HG03575 (cell line): ENCODE data around the gene PARVB.

Source experiments
- ATAC-seq: cut with Tn5 transposase; IDR thresholded peaks from one replicate; pipeline ENCODE4 v1.9.1; 2021; ENCODE audit not compliant: unreplicated experiment, insufficient number of reproducible peaks, low FRiP score; ENCODE audit errors: extremely low read depth

PARVB gene

GRCh38 chr22:44182588-44183286 is 158.6 kb downstream of the PARVB start:
- ATAC-seq = no peak

- no peak for ATAC-seq
Observed at GRCh38 chr22:44183287-44183588, 159.1 kb downstream of the PARVB start.

DNA sequence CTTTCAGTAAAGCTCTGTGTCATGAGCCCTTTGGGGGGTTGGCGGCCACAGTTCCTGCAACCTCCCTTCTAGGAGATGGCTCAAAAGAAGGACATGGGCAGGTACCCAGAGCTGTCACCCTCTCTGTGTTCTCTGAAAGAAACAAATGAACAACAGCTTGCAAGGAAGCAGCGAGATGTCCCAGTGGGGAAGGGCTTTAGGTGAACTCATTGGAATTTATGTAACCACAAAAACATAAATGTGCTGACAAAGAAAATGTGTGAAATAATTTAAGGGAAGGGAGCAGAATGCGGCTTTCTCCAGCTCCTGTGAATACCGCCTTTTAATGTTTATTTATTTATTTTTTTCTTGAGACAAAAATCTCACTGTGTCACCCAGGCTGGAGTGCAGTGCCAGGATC is 159.9 kb downstream of the PARVB start:
- no peak for ATAC-seq

DNA sequence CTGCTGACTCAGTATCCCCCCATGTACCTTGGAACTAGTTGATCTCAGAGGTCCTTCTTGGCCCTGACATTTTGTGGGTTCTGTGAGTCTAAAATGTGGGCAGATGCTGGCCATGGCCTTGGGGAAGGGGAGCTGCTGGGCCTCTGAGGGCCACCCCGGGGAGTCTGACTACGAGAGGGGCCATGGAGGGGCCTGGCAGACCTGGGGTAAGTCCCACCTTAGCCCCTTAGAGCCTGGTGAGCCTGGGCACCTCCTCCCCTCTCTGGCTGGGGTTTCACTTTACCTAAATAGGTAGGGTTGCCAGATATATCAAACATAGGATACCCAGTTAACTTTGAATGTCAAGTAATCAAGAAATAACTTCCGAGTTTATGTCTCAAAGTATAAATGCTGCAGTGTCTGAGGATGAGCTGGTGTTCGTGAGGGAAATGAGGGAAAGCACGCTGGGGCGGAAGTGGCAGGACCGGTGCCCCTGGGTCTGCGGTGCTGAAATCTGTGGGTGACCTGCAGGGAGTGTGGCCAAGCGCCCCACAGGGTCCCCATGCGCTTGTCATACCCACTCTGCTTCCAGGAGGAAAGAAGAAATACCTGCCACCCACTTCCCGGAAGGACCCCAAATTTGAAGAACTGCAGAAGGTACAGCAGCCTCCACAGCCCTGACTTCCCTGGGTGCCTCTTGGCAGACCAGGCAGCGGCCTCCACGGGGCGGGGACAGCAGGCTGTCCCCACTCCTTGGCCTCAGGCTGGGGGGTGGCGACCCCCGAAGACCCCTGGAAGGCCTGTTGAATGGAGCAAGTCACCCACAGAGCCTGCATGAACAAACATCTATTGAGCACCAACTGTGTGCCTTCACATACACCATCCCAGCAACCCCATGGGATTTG is 161.4 kb downstream of the PARVB start:
- ATAC-seq = no peak

GRCh38 chr22:44186121-44186510 is 162.0 kb downstream of the PARVB start:
- ATAC-seq = no peak

DNA sequence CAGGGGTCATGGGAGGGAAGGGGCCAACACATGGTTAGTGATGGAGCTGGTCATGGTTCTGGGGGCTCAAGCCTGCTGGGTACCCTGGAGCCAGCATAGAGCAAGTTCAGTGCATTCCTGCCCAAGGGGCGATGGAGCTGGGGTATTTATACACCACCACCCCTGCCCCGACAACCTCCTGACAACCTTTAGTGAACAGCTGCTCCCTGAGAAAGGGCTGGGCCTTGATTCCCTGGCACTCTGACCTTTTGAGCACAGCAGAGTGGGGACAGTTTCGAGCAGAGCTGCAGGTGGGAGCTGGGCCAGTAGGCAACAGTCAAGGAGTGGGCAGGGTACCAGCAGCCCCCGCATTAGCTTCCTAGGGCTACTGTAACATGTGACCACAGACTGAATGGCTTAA is 162.6 kb downstream of the PARVB start:
- no peak for ATAC-seq

DNA sequence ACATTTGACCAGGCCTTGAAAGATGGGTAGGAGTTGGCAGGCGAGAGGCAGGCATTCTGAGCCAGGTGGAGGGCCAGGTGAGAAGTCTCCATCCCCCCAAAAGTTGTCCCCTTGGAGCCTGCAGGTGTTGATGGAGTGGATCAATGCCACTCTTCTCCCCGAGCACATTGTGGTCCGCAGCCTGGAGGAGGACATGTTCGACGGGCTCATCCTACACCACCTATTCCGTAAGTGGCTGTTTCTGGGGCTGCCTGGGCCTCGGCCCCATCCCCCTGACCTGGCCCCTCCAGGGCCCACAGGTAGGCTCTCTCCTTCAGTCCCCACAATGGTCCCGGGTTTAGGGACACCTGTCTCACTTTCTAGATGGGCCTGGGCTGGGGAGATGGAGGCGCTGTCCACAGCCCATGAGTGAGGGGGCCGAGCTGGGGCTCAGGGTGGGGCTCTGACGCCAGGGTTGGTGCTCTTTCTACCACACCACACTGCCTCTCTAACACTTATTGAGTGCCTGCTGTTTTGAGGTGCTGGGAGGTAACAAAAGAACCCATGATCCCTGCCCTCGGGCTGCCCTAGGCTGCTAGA is 163.6 kb downstream of the PARVB start:
- no peak for ATAC-seq

DNA sequence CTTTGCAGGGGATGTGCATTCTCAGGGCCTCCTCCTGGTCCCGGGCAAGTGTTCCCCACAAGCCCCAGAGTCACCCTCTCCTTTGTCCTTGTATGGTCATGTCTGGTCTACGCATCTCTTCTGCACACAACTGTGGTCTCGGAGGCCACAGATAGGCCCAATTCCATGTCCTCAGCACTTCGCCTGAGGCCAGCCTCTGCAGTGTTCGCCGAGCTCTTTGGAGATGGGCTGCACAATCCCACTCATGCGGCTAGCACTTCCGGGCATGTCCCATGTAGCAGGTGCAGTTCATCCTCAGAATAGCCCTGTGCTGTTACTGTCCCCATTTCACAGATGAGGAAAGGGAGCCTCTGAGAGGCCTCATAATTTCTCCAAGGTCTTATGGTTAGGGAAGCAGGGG is 164.2 kb downstream of the PARVB start:
- no peak for ATAC-seq

DNA sequence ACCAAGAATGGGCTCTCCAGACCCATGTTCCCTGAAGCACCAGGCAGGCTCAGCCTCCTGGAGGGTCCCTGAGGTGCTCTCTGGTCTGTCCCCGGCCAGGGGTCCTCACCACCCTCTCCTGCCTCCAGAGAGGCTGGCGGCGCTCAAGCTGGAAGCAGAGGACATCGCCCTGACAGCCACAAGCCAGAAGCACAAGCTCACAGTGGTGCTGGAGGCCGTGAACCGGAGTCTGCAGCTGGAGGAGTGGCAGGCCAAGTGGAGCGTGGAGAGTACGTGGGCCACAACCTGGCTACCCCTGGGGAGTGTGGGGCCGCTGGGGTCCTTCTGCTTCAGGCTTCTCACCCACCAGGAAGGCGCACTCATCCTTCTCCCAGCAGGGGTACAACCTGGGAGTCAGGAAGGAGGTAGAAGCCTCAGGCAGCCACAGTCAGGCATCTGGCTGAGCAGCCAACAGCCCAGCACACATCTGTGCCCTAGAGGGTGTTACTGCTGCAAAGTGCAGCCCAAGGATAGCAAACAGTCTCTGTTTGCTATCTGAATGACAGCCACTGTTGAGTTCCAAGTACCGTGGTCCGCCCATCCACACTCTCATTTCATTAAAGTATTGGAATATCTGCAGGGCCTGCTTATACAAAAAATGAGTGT is 165.0 kb downstream of the PARVB start:
- no peak for ATAC-seq

DNA sequence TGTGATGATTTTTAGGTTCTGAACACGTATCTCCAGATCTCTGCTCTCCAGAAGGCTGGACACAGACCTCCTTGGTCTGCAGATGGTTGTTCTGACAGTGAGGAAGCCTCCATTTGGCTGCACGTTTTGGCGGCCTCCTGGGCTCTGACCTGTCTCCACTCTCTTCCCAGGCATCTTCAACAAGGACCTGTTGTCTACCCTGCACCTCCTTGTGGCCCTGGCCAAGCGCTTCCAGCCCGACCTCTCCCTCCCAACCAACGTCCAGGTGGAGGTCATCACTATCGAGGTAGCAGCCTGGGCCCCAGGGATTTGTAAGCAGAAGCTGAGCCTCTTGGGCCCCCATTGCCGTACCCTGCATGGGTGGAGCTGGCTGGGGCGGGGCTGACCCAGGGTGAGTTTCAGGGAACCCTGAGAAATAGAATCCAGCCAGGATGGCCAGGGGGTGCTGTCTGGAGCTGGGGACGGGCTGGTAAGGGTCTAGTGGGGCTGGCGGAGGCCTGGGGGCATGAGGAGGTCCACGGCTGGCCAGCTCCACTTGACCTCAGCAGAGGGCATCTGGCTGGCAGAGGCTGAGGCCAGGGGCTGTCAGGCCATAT is 166.4 kb downstream of the PARVB start:
- no peak for ATAC-seq

- no peak for ATAC-seq
Observed at GRCh38 chr22:44191036-44191454, 166.9 kb downstream of the PARVB start.

GRCh38 chr22:44192098-44192815 is 168.2 kb downstream of the PARVB start:
- ATAC-seq = no peak

- ATAC-seq = no peak
Observed at GRCh38 chr22:44192816-44193534, 168.9 kb downstream of the PARVB start.

- ATAC-seq = no peak
Observed at GRCh38 chr22:44193535-44193891, 169.4 kb downstream of the PARVB start.

DNA sequence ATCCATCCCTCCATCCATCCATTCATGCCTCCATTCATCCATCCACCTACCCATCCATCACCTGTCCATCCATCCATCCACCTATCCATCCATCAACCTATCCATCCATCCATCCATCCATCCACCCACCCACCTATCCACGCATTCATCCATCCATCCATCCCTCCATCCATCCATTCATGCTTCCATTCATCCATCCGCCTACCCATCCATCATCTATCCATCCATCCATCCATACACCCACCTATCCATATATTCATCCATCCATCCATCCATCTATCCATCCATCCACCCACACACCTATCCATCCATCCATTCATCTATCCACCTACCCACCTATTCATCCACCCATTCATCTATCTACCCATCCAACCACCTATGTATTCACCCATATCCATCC is 170.5 kb downstream of the PARVB start:
- no peak for ATAC-seq

- no peak for ATAC-seq
Observed at GRCh38 chr22:44195189-44195871, 171.2 kb downstream of the PARVB start.

GRCh38 chr22:44196241-44196640 is 172.1 kb downstream of the PARVB start:
- no peak for ATAC-seq

- ATAC-seq = no peak
Observed at GRCh38 chr22:44196731-44197131, 172.6 kb downstream of the PARVB start.
